HepG2 (cell line): Measurements from ENCODE around the gene MYRIP. TPM values are rescaled to one million over a fixed set of nuclear protein-coding genes. Genes with fewer than 3 reads are reported as not detected.

ENCODE experiments used
- ATAC-seq: fragments of 200-7000 bp; cut with Tn5 transposase; 3 replicates; pipeline ENCODE4 v1.9.1; 2020; ENCODE audit warnings: mild to moderate bottlenecking, moderate library complexity
- BruUV-seq: library from RNA; stranded (reverse); fragments of 400-500 nt; replicated peaks from 2 replicates; lab custom pipeline; 2021; lab: Mats Ljungman, UMichigan
- CTCF ChIA-PET: fragments of 300-600 bp; formaldehyde crosslinking; extraction: SDS; loops from one replicate; lab custom pipeline; 2021; ENCODE audit warnings: low total read pairs, inconsistent platforms, low intra/inter-chr PET ratio; lab: Yijun Ruan, JAX
- POLR2A ChIA-PET: fragments of 350-600 bp; sonication (Branson Sonifier 250); formaldehyde crosslinking; loops from one replicate; lab custom pipeline; 2020; ENCODE audit warnings: antibody characterized with exemption, inconsistent platforms; lab: Yijun Ruan, JAX
- DNase-seq: peaks from one replicate; pipeline ENCODE4 v3.0.0-alpha.2; 2015; ENCODE audit warnings: low spot score
- FAIRE-seq: peaks from 3 replicates; lab custom pipeline; 2011; peaks lifted over from hg19 to GRCh38; lab: Jason Lieb, UNC
- H2AFZ ChIP-seq: one replicate; pipeline ENCODE4 v1.6.1; 2011; ENCODE audit warnings: low read length, inconsistent platforms
- H3K27ac ChIP-seq: fragments of 300-600 bp; 3 replicates; pipeline ENCODE4 v1.8.0; 2011; ENCODE audit warnings: mixed run types, mild to moderate bottlenecking, mixed read lengths, low read length, inconsistent platforms; ENCODE audit not compliant: insufficient read depth; ENCODE audit errors: extremely low read length
- H3K27me3 ChIP-seq, 2 experiments: fragments of 200-600 bp in 1 of 2; 2 replicates in 1 of 2; 3 replicates in 1 of 2; pipeline versions ENCODE4 v1.6.0 to v1.8.0; 2011; ENCODE audit warnings: low read length in 2 of 2, mild to moderate bottlenecking in 2 of 2, moderate library complexity in 2 of 2, inconsistent platforms in 1 of 2; ENCODE audit not compliant: insufficient read depth in 2 of 2, control insufficient read depth in 1 of 2
- H3K36me3 ChIP-seq, 2 experiments: fragments of 200-600 bp in 1 of 2; replicated peaks in 1 of 2; 2 replicates in 1 of 2; 3 replicates in 1 of 2; pipeline versions ENCODE4 v1.5.1 to v1.8.0; 2011; ENCODE audit warnings: low read length in 2 of 2, inconsistent platforms in 1 of 2; ENCODE audit not compliant: insufficient read depth in 2 of 2, control insufficient read depth in 1 of 2
- H3K4me1 ChIP-seq: 2 replicates; pipeline ENCODE4 v1.5.1; 2012; ENCODE audit warnings: low read length, inconsistent platforms; ENCODE audit not compliant: insufficient read depth
- H3K4me2 ChIP-seq: 2 replicates; pipeline ENCODE4 v1.6.0; 2011; ENCODE audit warnings: low read depth, low read length, inconsistent platforms
- H3K4me3 ChIP-seq, 3 experiments: fragments of 200-600 bp in 1 of 3; sonication (generic), shearing (Covaris generic) in 1 of 3; replicated peaks in 1 of 3; 2 replicates each; pipeline ENCODE4 v1.5.1; 2011 to 2016; ENCODE audit warnings: low read length in 3 of 3, inconsistent platforms in 2 of 3, low read depth in 2 of 3, mild to moderate bottlenecking in 2 of 3, control low read depth in 1 of 3, mixed read lengths in 1 of 3; ENCODE audit not compliant: insufficient read depth in 1 of 3
- H3K79me2 ChIP-seq: one replicate; pipeline ENCODE4 v1.6.1; 2011; ENCODE audit warnings: low read length, inconsistent platforms; ENCODE audit not compliant: insufficient read depth
- H3K9ac ChIP-seq: 2 replicates; pipeline ENCODE4 v1.6.0; 2011; ENCODE audit warnings: mild to moderate bottlenecking, low read depth, low read length, inconsistent platforms; ENCODE audit not compliant: insufficient read depth
- H3K9me3 ChIP-seq: 2 replicates; pipeline ENCODE4 v1.5.1; 2012; ENCODE audit warnings: mild to moderate bottlenecking, low read length
- H4K20me1 ChIP-seq: 2 replicates; pipeline ENCODE4 v1.6.0; 2011; ENCODE audit warnings: inconsistent platforms, mild to moderate bottlenecking, low read length, moderate library complexity; ENCODE audit not compliant: insufficient read depth
- KDM5A ChIP-seq: fragments of 200-600 bp; sonication (generic); IDR thresholded peaks from 2 replicates; pipeline ENCODE4 v1.7.0; 2018; ENCODE audit warnings: antibody characterized with exemption, mild to moderate bottlenecking, low read length, borderline replicate concordance
- REL ChIP-seq: sonication (generic); formaldehyde crosslinking; conservative IDR thresholded peaks from 2 replicates; pipeline ENCODE4 v1.8.0; 2022; ENCODE audit warnings: mild to moderate bottlenecking, missing genetic modification reagents, moderate library complexity
- TBX2 ChIP-seq: sonication (generic); formaldehyde crosslinking; IDR thresholded peaks from 2 replicates; pipeline ENCODE4 v1.5.0; 2020; ENCODE audit warnings: missing genetic modification reagents, mild to moderate bottlenecking, borderline replicate concordance
- TP53 ChIP-seq: sonication (generic); formaldehyde crosslinking; conservative IDR thresholded peaks from 2 replicates; pipeline ENCODE4 v1.4.0; 2020; ENCODE audit warnings: missing genetic modification reagents
- ZNF160 ChIP-seq: sonication (generic); formaldehyde crosslinking; IDR thresholded peaks from 2 replicates; pipeline ENCODE4 v1.8.0; 2022; ENCODE audit warnings: mild to moderate bottlenecking, inconsistent platforms, missing genetic modification reagents
- ZNF619 ChIP-seq: sonication (generic); formaldehyde crosslinking; IDR thresholded peaks from 2 replicates; pipeline ENCODE4 v1.4.0; 2020; ENCODE audit warnings: mild to moderate bottlenecking, missing genetic modification reagents
- ZNF773 ChIP-seq: sonication (generic); formaldehyde crosslinking; IDR thresholded peaks from 2 replicates; pipeline ENCODE4 v1.4.0; 2020; ENCODE audit warnings: missing genetic modification reagents, borderline replicate concordance
- WGBS: methylation state at CpG from one replicate; pipeline ENCODE4 v1.1.6; 2017; ENCODE audit warnings: low lambda C conversion rate; 5-methylcytosine and 5-hydroxymethylcytosine counted together
- in situ Hi-C: cut with HindIII; loops from 2 replicates; pipeline ENCODE4 v1.10.0; 2017; ENCODE audit warnings: low pct_unique_long_range_greater_than_20kb; ENCODE audit not compliant: extremely low pct_ligation_motif_present
- intact Hi-C: fragments of 100-400 bp; cut with micrococcal nuclease; formaldehyde crosslinking; loops from one replicate; pipeline ENCODE4 v1.10.0; 2022; ENCODE audit not compliant: unreplicated experiment
- polyA plus RNA-seq, 8 experiments: library from polyadenylated mRNA; depleted of rRNA in 3 of 8; stranded (reverse) in 7 of 8; unstranded in 1 of 8; fragments of >200 nt; fragmentation: Illumina TruSeq in 4 of 8; extraction: Trizol in 4 of 8; gene quantifications; 2 replicates each; pipeline versions ENCODE4 v1.2.1 to v1.2.3, GENCODE V29; 2011 to 2016; ENCODE audit warnings: low read depth in 4 of 8, missing spikeins in 1 of 8, mixed read lengths in 1 of 8; ENCODE audit not compliant: insufficient read depth in 1 of 8
- total RNA-seq, 5 experiments: library from RNA; depleted of rRNA; stranded (reverse); fragments of >200 nt; fragmentation: Illumina TruSeq; extraction: Trizol; gene quantifications; 2 replicates each; pipeline ENCODE4 v1.2.3, GENCODE V29; 2016; ENCODE audit warnings: low read depth in 1 of 5
- TF ChIP-seq, protein P1 (sequence below): sonication (generic); formaldehyde crosslinking; IDR thresholded peaks from 2 replicates; pipeline ENCODE4 v1.5.0; 2020; ENCODE audit warnings: mild to moderate bottlenecking, missing genetic modification reagents
- TF ChIP-seq, protein P2 (sequence below): IDR thresholded peaks from 2 replicates; pipeline ENCODE4 v1.6.1; 2016; ENCODE audit warnings: low read depth, missing genetic modification reagents, missing compliant biosample characterization
- TF ChIP-seq, protein P3 (sequence below): sonication (generic); formaldehyde crosslinking; IDR thresholded peaks from 2 replicates; pipeline ENCODE4 v1.5.1; 2020; ENCODE audit warnings: mild to moderate bottlenecking, moderate library complexity, missing genetic modification reagents
- TF ChIP-seq, protein P4 (sequence below): sonication (generic); formaldehyde crosslinking; IDR thresholded peaks from 2 replicates; pipeline ENCODE4 v1.8.0; 2022; ENCODE audit warnings: missing genetic modification reagents, mild to moderate bottlenecking, borderline replicate concordance

MYRIP gene
- total and polyA plus RNA-seq, 2 of the 13 experiments (the other 11 are each of a cell fraction or from before 2014, with no cell fraction given): 0.64 to 0.84 TPM

DNA sequence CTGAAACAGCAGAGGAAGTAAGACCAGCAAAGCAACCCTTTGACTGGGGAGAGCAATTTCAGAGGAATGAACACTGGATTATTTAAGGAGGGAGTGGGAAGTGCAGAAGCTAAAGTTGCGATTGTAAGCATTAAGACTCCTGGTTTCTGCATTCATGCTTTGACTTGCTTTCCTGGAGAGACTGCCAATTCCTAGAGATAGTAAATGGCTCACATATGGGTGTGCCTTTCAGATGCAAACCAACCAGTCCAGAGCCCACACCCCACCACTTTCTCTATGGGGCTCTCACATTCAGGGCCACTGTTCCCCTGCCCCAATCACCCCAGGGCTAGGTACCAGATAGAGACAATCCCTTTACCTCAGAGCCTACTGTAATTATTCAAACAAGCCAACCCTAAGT, 299.2 kb downstream of the MYRIP start:
- ChIA-PET CTCF (no interaction called here), POLR2A (no interaction called here)
- ATAC-seq (no peak), FAIRE-seq (no peak), DNase-seq (no peak)
- intact Hi-C loops (no loop called here), in situ Hi-C loops (no loop called here)
- Histone ChIP-seq H3K9ac (no peak overlapping the region), H3K79me2 (no peaks in the 10 kb centered on the region), H3K27ac (no peak overlapping the region), H3K9me3 (no peaks in the 10 kb centered on the region), H3K36me3 (no peaks in the 10 kb centered on the region), H4K20me1 (no peaks in the 10 kb centered on the region), H3K27me3 (no peaks in the 10 kb centered on the region), H2AFZ (no peak overlapping the region), H3K4me1 (no peaks in the 10 kb centered on the region), H3K4me3 (no peak overlapping the region), H3K4me2 (no peak overlapping the region)
- 79% methylated on average over 1 of the region's 1 CpG for WGBS
- BruUV-seq: no TSS peak
- no peak for TF ChIP-seq TP53 (CRISPR knock-in tag)
- TF ChIP-seq, protein P1, sequence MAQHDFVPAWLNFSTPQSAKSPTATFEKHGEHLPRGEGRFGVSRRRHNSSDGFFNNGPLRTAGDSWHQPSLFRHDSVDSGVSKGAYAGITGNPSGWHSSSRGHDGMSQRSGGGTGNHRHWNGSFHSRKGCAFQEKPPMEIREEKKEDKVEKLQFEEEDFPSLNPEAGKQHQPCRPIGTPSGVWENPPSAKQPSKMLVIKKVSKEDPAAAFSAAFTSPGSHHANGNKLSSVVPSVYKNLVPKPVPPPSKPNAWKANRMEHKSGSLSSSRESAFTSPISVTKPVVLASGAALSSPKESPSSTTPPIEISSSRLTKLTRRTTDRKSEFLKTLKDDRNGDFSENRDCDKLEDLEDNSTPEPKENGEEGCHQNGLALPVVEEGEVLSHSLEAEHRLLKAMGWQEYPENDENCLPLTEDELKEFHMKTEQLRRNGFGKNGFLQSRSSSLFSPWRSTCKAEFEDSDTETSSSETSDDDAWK: no peak
- no peak for TF ChIP-seq REL (CRISPR knock-in tag)
- no peak for TF ChIP-seq TBX2
- TF ChIP-seq, protein P2, sequence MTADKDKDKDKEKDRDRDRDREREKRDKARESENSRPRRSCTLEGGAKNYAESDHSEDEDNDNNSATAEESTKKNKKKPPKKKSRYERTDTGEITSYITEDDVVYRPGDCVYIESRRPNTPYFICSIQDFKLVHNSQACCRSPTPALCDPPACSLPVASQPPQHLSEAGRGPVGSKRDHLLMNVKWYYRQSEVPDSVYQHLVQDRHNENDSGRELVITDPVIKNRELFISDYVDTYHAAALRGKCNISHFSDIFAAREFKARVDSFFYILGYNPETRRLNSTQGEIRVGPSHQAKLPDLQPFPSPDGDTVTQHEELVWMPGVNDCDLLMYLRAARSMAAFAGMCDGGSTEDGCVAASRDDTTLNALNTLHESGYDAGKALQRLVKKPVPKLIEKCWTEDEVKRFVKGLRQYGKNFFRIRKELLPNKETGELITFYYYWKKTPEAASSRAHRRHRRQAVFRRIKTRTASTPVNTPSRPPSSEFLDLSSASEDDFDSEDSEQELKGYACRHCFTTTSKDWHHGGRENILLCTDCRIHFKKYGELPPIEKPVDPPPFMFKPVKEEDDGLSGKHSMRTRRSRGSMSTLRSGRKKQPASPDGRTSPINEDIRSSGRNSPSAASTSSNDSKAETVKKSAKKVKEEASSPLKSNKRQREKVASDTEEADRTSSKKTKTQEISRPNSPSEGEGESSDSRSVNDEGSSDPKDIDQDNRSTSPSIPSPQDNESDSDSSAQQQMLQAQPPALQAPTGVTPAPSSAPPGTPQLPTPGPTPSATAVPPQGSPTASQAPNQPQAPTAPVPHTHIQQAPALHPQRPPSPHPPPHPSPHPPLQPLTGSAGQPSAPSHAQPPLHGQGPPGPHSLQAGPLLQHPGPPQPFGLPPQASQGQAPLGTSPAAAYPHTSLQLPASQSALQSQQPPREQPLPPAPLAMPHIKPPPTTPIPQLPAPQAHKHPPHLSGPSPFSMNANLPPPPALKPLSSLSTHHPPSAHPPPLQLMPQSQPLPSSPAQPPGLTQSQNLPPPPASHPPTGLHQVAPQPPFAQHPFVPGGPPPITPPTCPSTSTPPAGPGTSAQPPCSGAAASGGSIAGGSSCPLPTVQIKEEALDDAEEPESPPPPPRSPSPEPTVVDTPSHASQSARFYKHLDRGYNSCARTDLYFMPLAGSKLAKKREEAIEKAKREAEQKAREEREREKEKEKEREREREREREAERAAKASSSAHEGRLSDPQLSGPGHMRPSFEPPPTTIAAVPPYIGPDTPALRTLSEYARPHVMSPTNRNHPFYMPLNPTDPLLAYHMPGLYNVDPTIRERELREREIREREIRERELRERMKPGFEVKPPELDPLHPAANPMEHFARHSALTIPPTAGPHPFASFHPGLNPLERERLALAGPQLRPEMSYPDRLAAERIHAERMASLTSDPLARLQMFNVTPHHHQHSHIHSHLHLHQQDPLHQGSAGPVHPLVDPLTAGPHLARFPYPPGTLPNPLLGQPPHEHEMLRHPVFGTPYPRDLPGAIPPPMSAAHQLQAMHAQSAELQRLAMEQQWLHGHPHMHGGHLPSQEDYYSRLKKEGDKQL (CRISPR knock-in tag): no peak
- TF ChIP-seq, protein P3, sequence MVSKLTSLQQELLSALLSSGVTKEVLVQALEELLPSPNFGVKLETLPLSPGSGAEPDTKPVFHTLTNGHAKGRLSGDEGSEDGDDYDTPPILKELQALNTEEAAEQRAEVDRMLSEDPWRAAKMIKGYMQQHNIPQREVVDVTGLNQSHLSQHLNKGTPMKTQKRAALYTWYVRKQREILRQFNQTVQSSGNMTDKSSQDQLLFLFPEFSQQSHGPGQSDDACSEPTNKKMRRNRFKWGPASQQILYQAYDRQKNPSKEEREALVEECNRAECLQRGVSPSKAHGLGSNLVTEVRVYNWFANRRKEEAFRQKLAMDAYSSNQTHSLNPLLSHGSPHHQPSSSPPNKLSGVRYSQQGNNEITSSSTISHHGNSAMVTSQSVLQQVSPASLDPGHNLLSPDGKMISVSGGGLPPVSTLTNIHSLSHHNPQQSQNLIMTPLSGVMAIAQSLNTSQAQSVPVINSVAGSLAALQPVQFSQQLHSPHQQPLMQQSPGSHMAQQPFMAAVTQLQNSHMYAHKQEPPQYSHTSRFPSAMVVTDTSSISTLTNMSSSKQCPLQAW: no peak
- no peak for TF ChIP-seq ZNF773 (CRISPR knock-in tag)
- TF ChIP-seq, protein P4, sequence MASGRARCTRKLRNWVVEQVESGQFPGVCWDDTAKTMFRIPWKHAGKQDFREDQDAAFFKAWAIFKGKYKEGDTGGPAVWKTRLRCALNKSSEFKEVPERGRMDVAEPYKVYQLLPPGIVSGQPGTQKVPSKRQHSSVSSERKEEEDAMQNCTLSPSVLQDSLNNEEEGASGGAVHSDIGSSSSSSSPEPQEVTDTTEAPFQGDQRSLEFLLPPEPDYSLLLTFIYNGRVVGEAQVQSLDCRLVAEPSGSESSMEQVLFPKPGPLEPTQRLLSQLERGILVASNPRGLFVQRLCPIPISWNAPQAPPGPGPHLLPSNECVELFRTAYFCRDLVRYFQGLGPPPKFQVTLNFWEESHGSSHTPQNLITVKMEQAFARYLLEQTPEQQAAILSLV (CRISPR knock-in tag): no peak
- TF ChIP-seq ZNF160 (CRISPR knock-in tag): no peak
- no peak for TF ChIP-seq KDM5A
- TF ChIP-seq ZNF619 (CRISPR knock-in tag): no peak
